HEK293T (cell line): Measurements from ENCODE around the gene BAIAP2.

Experiments
- CTCF ChIA-PET: fragments of 350-600 bp; formaldehyde crosslinking; extraction: SDS; loops from one replicate; lab custom pipeline; 2021; ENCODE audit warnings: antibody characterized with exemption, inconsistent platforms; lab: Yijun Ruan, JAX
- POLR2A ChIA-PET: fragments of 350-600 bp; formaldehyde crosslinking; extraction: SDS; loops from one replicate; lab custom pipeline; 2020; ENCODE audit warnings: antibody characterized with exemption, inconsistent platforms; lab: Yijun Ruan, JAX
- DNase-seq: peaks from one replicate; pipeline ENCODE4 v3.0.0; 2012; ENCODE audit warnings: mixed read lengths; ENCODE audit errors: extremely low spot score
- ARNT ChIP-seq: fragments of 450-650 bp; IDR thresholded peaks from 2 replicates; pipeline ENCODE4 v1.6.1; 2017; ENCODE audit warnings: mild to moderate bottlenecking
- BHLHE40 ChIP-seq: fragments of 450-650 bp; IDR thresholded peaks from 2 replicates; pipeline ENCODE4 v1.6.1; 2016; ENCODE audit warnings: mild to moderate bottlenecking, moderate library complexity, borderline replicate concordance
- CTBP1 ChIP-seq: fragments of 450-650 bp; IDR thresholded peaks from 2 replicates; pipeline ENCODE4 v1.6.1; 2016; ENCODE audit warnings: borderline replicate concordance
- ELF4 ChIP-seq: fragments of 450-650 bp; IDR thresholded peaks from 2 replicates; pipeline ENCODE4 v1.6.1; 2017; ENCODE audit warnings: antibody characterized with exemption
- FOXA1 ChIP-seq: fragments of 450-650 bp; IDR thresholded peaks from 2 replicates; pipeline ENCODE4 v1.6.1; 2016; ENCODE audit warnings: mild to moderate bottlenecking
- FOXK2 ChIP-seq: fragments of 450-650 bp; IDR thresholded peaks from 2 replicates; pipeline ENCODE4 v1.6.1; 2016; ENCODE audit warnings: mild to moderate bottlenecking
- FOXM1 ChIP-seq: fragments of 450-650 bp; IDR thresholded peaks from 2 replicates; pipeline ENCODE4 v1.6.1; 2017; ENCODE audit warnings: mild to moderate bottlenecking, borderline replicate concordance
- HDGF ChIP-seq: fragments of 450-650 bp; IDR thresholded peaks from 2 replicates; pipeline ENCODE4 v1.6.1; 2017; ENCODE audit warnings: antibody characterized with exemption, borderline replicate concordance
- L3MBTL2 ChIP-seq: fragments of 450-650 bp; conservative IDR thresholded peaks from 2 replicates; pipeline ENCODE4 v1.6.1; 2016; ENCODE audit warnings: mild to moderate bottlenecking
- LEF1 ChIP-seq: fragments of 450-650 bp; IDR thresholded peaks from 2 replicates; pipeline ENCODE4 v1.6.1; 2017; ENCODE audit warnings: mild to moderate bottlenecking, borderline replicate concordance
- NFRKB ChIP-seq: fragments of 450-650 bp; IDR thresholded peaks from 2 replicates; pipeline ENCODE4 v1.6.1; 2016; ENCODE audit warnings: mild to moderate bottlenecking, moderate library complexity
- PKNOX1 ChIP-seq: fragments of 450-650 bp; IDR thresholded peaks from 2 replicates; pipeline ENCODE4 v1.6.1; 2016
- SP1 ChIP-seq: fragments of 450-650 bp; IDR thresholded peaks from 2 replicates; pipeline ENCODE4 v1.6.1; 2017
- SUZ12 ChIP-seq: fragments of 450-650 bp; IDR thresholded peaks from 2 replicates; pipeline ENCODE4 v1.6.1; 2016; ENCODE audit warnings: mild to moderate bottlenecking
- TARDBP ChIP-seq: fragments of 450-650 bp; IDR thresholded peaks from 2 replicates; pipeline ENCODE4 v1.6.1; 2016
- ZNF384 ChIP-seq: fragments of 450-650 bp; IDR thresholded peaks from 2 replicates; pipeline ENCODE4 v1.6.1; 2016

Gene BAIAP2

GRCh38 chr17:81052199-81052997 lies 17.4 kb downstream of the BAIAP2 start:
- TF ChIP-seq NFRKB (no peak), FOXM1 (no peak), BHLHE40 (no peak), L3MBTL2 (no peak), HDGF (no peak), ARNT (no peak), SP1 (no peak), LEF1 (no peak), SUZ12 (no peak), FOXA1 (no peak), ZNF384 (no peak), TARDBP (no peak), ELF4 (no peak), CTBP1 (no peak), FOXK2 (no peak), PKNOX1 (no peak)
- CTCF ChIA-PET = no interaction called here
- POLR2A ChIA-PET = interaction anchor here (1.4 kb wide), 1 partner anchor 10 kb away, joined by 3 read pairs; no protein-coding TSS in a partner anchor
- DNase-seq = no peak

GRCh38 chr17:81053041-81053970 lies 18.4 kb downstream of the BAIAP2 start:
- ChIA-PET POLR2A (no interaction called here), CTCF (interaction anchor here (1.1 kb wide), 1 partner anchor 16 kb away, joined by 3 read pairs; no protein-coding TSS in a partner anchor)
- no peak for TF ChIP-seq L3MBTL2
- TF ChIP-seq CTBP1 = no peak
- no peak for TF ChIP-seq NFRKB
- TF ChIP-seq PKNOX1 = no peak
- TF ChIP-seq SP1 = no peak
- TF ChIP-seq FOXM1 = no peak
- TF ChIP-seq ARNT = no peak
- TF ChIP-seq FOXK2 = no peak
- TF ChIP-seq ELF4 = no peak
- TF ChIP-seq BHLHE40 = no peak
- TF ChIP-seq FOXA1 = no peak
- no peak for TF ChIP-seq ZNF384
- DNase-seq = no peak

- POLR2A ChIA-PET = no interaction called here
- CTCF ChIA-PET = no interaction called here
- no peak for DNase-seq
- TF ChIP-seq L3MBTL2 (no peak), CTBP1 (no peak), NFRKB (no peak), TARDBP (no peak), LEF1 (no peak), BHLHE40 (no peak), PKNOX1 (no peak), FOXA1 (no peak), FOXM1 (no peak)
Measured at GRCh38 chr17:81054308-81054707, 19.4 kb downstream of the BAIAP2 start.

GRCh38 chr17:81054881-81055370 lies 20.0 kb downstream of the BAIAP2 start:
- no peak for TF ChIP-seq L3MBTL2
- no peak for TF ChIP-seq PKNOX1
- TF ChIP-seq CTBP1 = no peak
- TF ChIP-seq FOXK2 = no peak
- no peak for TF ChIP-seq ELF4
- TF ChIP-seq HDGF = no peak
- ChIA-PET POLR2A (no interaction called here), CTCF (no interaction called here)
- no peak for DNase-seq

GRCh38 chr17:81056312-81056711 lies 21.4 kb downstream of the BAIAP2 start:
- DNase-seq = no peak
- ChIA-PET CTCF (no interaction called here), POLR2A (no interaction called here)
- TF ChIP-seq HDGF (no peak), ZNF384 (no peak), TARDBP (no peak), ELF4 (no peak), FOXK2 (no peak), CTBP1 (no peak), ARNT (no peak), SP1 (no peak), PKNOX1 (no peak), L3MBTL2 (no peak), NFRKB (no peak), LEF1 (no peak), FOXA1 (no peak), SUZ12 (no peak)
